ENCODE results near the gene HEATR5A. TPM values are rescaled to one million over a fixed set of nuclear protein-coding genes. Genes with fewer than 3 reads are reported as not detected.
A peak's percentile ranks its signal among the peaks of the same experiment; 100 is the strongest.

Gene HEATR5A
- total RNA-seq, 3 donors from 2014 or later (not counting 1 experiment from before 2014, with no cell fraction given) = 12.1 to 23.9 (median 15.1) TPM

GRCh38 chr14:31419179-31419966 is 977 bp downstream of the HEATR5A start:
- H3K9me3 ChIP-seq (ENCODE audit: control insufficient read depth, insufficient read depth, low read length) = no peaks in the 10 kb centered on the region
- H3K4me3 ChIP-seq (ENCODE audit: low read length) = peak overlapping the region; percentile 98
- Mint-ChIP-seq H3K4me1 (peaks cover 23 to 24% of the 10 kb centered on the region in 2 donors), H3K36me3 (no peaks in the 10 kb centered on the region), H3K4me3 (peak overlapping the region; percentile 80), H3K9me3 (no peaks in the 10 kb centered on the region), H3K27ac (peak overlapping the region in 1 of 2 donors; percentile 96), H3K27me3 (ENCODE audit: low read depth in 2 of 2) (no peaks in the 10 kb centered on the region)
- no peaks in the 10 kb centered on the region for H3K27me3 ChIP-seq (ENCODE audit: control insufficient read depth, insufficient read depth, low read length)
- H3K4me1 ChIP-seq (ENCODE audit: control insufficient read depth, insufficient read depth, low read length) = peaks cover 6% of the 10 kb centered on the region
- ATAC-seq (no peak), DNase-seq (no peak)
- 38% methylated on average over 8 of the region's 9 CpGs for WGBS (ENCODE audit: insufficient coverage)
- no peak for TF ChIP-seq CTCF (IDR thresholded peaks at IDR 0.05)
- intact Hi-C loops (cut with micrococcal nuclease) = no loop called here
- H3K36me3 ChIP-seq (ENCODE audit: control insufficient read depth, insufficient read depth, low read length) = no peaks in the 10 kb centered on the region
- H3K27ac ChIP-seq (ENCODE audit: low read length) = no peak overlapping the region

- WGBS (ENCODE audit: insufficient coverage) = no CpG with 5 or more reads among the region's 1 CpG
- Mint-ChIP-seq H3K4me1 (peaks cover 27 to 30% of the 10 kb centered on the region in 2 donors), H3K27ac (no peak overlapping the region), H3K36me3 (no peaks in the 10 kb centered on the region), H3K9me3 (no peaks in the 10 kb centered on the region), H3K27me3 (ENCODE audit: low read depth in 2 of 2) (no peaks in the 10 kb centered on the region), H3K4me3 (peak overlapping the region; percentile 9)
- ATAC-seq (no peak), DNase-seq (no peak)
- Histone ChIP-seq H3K9me3 (ENCODE audit: control insufficient read depth, insufficient read depth, low read length) (no peaks in the 10 kb centered on the region), H3K4me1 (ENCODE audit: control insufficient read depth, insufficient read depth, low read length) (peaks cover 6% of the 10 kb centered on the region), H3K27me3 (ENCODE audit: control insufficient read depth, insufficient read depth, low read length) (no peaks in the 10 kb centered on the region), H3K36me3 (ENCODE audit: control insufficient read depth, insufficient read depth, low read length) (no peaks in the 10 kb centered on the region), H3K27ac (ENCODE audit: low read length) (no peak overlapping the region), H3K4me3 (ENCODE audit: low read length) (no peak overlapping the region)
- intact Hi-C loops (cut with micrococcal nuclease) = no loop called here
- TF ChIP-seq CTCF (IDR thresholded peaks at IDR 0.05) = no peak
Observed at GRCh38 chr14:31418440-31418839, 1.9 kb downstream of the HEATR5A start.

- Mint-ChIP-seq H3K4me1 (peaks cover 12 to 18% of the 10 kb centered on the region in 2 donors), H3K27me3 (ENCODE audit: low read depth in 2 of 2) (no peaks in the 10 kb centered on the region), H3K9me3 (no peaks in the 10 kb centered on the region), H3K4me3 (no peak overlapping the region), H3K36me3 (no peaks in the 10 kb centered on the region), H3K27ac (no peak overlapping the region)
- no peaks in the 10 kb centered on the region for H3K36me3 ChIP-seq (ENCODE audit: control insufficient read depth, insufficient read depth, low read length)
- TF ChIP-seq CTCF (IDR thresholded peaks at IDR 0.05) = no peak
- no CpG with 5 or more reads among the region's 1 CpG for WGBS (ENCODE audit: insufficient coverage)
- no peaks in the 10 kb centered on the region for H3K4me1 ChIP-seq (ENCODE audit: control insufficient read depth, insufficient read depth, low read length)
- no peak overlapping the region for H3K4me3 ChIP-seq (ENCODE audit: low read length)
- ATAC-seq (no peak), DNase-seq (no peak)
- H3K27me3 ChIP-seq (ENCODE audit: control insufficient read depth, insufficient read depth, low read length) = no peaks in the 10 kb centered on the region
- no peaks in the 10 kb centered on the region for H3K9me3 ChIP-seq (ENCODE audit: control insufficient read depth, insufficient read depth, low read length)
- H3K27ac ChIP-seq (ENCODE audit: low read length) = no peak overlapping the region
- intact Hi-C loops (cut with micrococcal nuclease) = no loop called here
Observed at GRCh38 chr14:31414190-31414833, 6.0 kb downstream of the HEATR5A start.
